ENCODE data around the gene TJAP1.

The TJAP1 gene

GRCh38 chr6:43521836-43522235, 44.5 kb downstream of the TJAP1 start:
- Histone ChIP-seq H2BK120ac (ENCODE audit: insufficient read depth, low read length, poor library complexity) (no peak overlapping the region), H3K4me2 (ENCODE audit: low read length) (no peak overlapping the region), H3K79me1 (ENCODE audit: low read length) (peaks cover 3% of the 10 kb centered on the region), H4K8ac (ENCODE audit: low read depth, low read length) (no peak overlapping the region), H3K4ac (ENCODE audit: low read depth, low read length) (no peak overlapping the region), H3K14ac (ENCODE audit: low read length) (no peak overlapping the region), H3K18ac (ENCODE audit: low read length) (no peak overlapping the region), H3K23ac (ENCODE audit: low read length) (no peak overlapping the region), H3K4me1 (ENCODE audit: control insufficient read depth in 1 of 2, insufficient read depth in 2 of 2, low read length in 2 of 2) (peaks cover 7 to 11% of the 10 kb centered on the region in 2 experiments), H3K27ac (ENCODE audit: low read depth, low read length) (no peak overlapping the region), H3K79me2 (ENCODE audit: control insufficient read depth, insufficient read depth, low read length, poor library complexity) (peaks cover 6% of the 10 kb centered on the region), H2BK12ac (ENCODE audit: low read length) (no peak overlapping the region), H2BK5ac (ENCODE audit: low read depth, low read length, poor library complexity) (no peak overlapping the region), H2AK5ac (ENCODE audit: low read length) (no peak overlapping the region), H3K4me3 (ENCODE audit: low read depth, low read length) (no peak overlapping the region), H3K9me3 (ENCODE audit: insufficient read depth, low read depth, low read length) (no peaks in the 10 kb centered on the region), H3K27me3 (ENCODE audit: insufficient read depth, low read length) (no peaks in the 10 kb centered on the region), H3K9ac (ENCODE audit: low read length) (no peak overlapping the region), H4K91ac (ENCODE audit: low read depth, low read length) (no peak overlapping the region), H3K36me3 (ENCODE audit: control insufficient read depth in 1 of 2, insufficient read depth in 2 of 2, low read length in 2 of 2) (peaks cover 46 to 67% of the 10 kb centered on the region in 2 experiments), H4K12ac (ENCODE audit: low read depth, low read length) (no peak overlapping the region), H2AFZ (ENCODE audit: insufficient read depth, low read length, poor library complexity) (no peak overlapping the region)
- no peak for DNase-seq
- no CpG with 5 or more reads among the region's 2 CpGs for WGBS (ENCODE audit: extremely low coverage, insufficient coverage, insufficient read length)

- H4K12ac ChIP-seq (ENCODE audit: low read depth, low read length), result no peak overlapping the region
- H3K4ac ChIP-seq (ENCODE audit: low read depth, low read length), result no peak overlapping the region
- H3K27me3 ChIP-seq (ENCODE audit: insufficient read depth, low read length), result no peaks in the 10 kb centered on the region
- no peak overlapping the region for H2BK120ac ChIP-seq (ENCODE audit: insufficient read depth, low read length, poor library complexity)
- DNase-seq, result no peak
- H3K4me3 ChIP-seq (ENCODE audit: low read depth, low read length), result no peak overlapping the region
- H3K9ac ChIP-seq (ENCODE audit: low read length), result no peak overlapping the region
- no peaks in the 10 kb centered on the region for H3K9me3 ChIP-seq (ENCODE audit: insufficient read depth, low read depth, low read length)
- no peak overlapping the region for H2AFZ ChIP-seq (ENCODE audit: insufficient read depth, low read length, poor library complexity)
- H3K23ac ChIP-seq (ENCODE audit: low read length), result no peak overlapping the region
- no CpG with 5 or more reads among the region's 8 CpGs for WGBS (ENCODE audit: extremely low coverage, insufficient coverage, insufficient read length)
- H3K79me1 ChIP-seq (ENCODE audit: low read length), result no peaks in the 10 kb centered on the region
- H2BK12ac ChIP-seq (ENCODE audit: low read length), result no peak overlapping the region
- H3K4me2 ChIP-seq (ENCODE audit: low read length), result no peak overlapping the region
- peaks cover 7 to 11% of the 10 kb centered on the region in 2 experiments for H3K4me1 ChIP-seq (ENCODE audit: control insufficient read depth in 1 of 2, insufficient read depth in 2 of 2, low read length in 2 of 2)
- peaks cover 52 to 73% of the 10 kb centered on the region in 2 experiments for H3K36me3 ChIP-seq (ENCODE audit: control insufficient read depth in 1 of 2, insufficient read depth in 2 of 2, low read length in 2 of 2)
- H3K18ac ChIP-seq (ENCODE audit: low read length), result no peak overlapping the region
- H3K14ac ChIP-seq (ENCODE audit: low read length), result no peak overlapping the region
- H2BK5ac ChIP-seq (ENCODE audit: low read depth, low read length, poor library complexity), result no peak overlapping the region
- no peak overlapping the region for H2AK5ac ChIP-seq (ENCODE audit: low read length)
- H4K91ac ChIP-seq (ENCODE audit: low read depth, low read length), result no peak overlapping the region
- no peaks in the 10 kb centered on the region for H3K79me2 ChIP-seq (ENCODE audit: control insufficient read depth, insufficient read depth, low read length, poor library complexity)
- H4K8ac ChIP-seq (ENCODE audit: low read depth, low read length), result no peak overlapping the region
- no peak overlapping the region for H3K27ac ChIP-seq (ENCODE audit: low read depth, low read length)
Observed at GRCh38 chr6:43522547-43523261, 45.3 kb downstream of the TJAP1 start.

- Histone ChIP-seq H3K36me3 (ENCODE audit: control insufficient read depth in 1 of 2, insufficient read depth in 2 of 2, low read length in 2 of 2) (peaks cover 54 to 77% of the 10 kb centered on the region in 2 experiments), H2BK120ac (ENCODE audit: insufficient read depth, low read length, poor library complexity) (no peak overlapping the region), H3K79me2 (ENCODE audit: control insufficient read depth, insufficient read depth, low read length, poor library complexity) (no peaks in the 10 kb centered on the region), H2AK5ac (ENCODE audit: low read length) (no peak overlapping the region), H3K18ac (ENCODE audit: low read length) (no peak overlapping the region), H2BK5ac (ENCODE audit: low read depth, low read length, poor library complexity) (no peak overlapping the region), H4K91ac (ENCODE audit: low read depth, low read length) (no peak overlapping the region), H3K27me3 (ENCODE audit: insufficient read depth, low read length) (no peaks in the 10 kb centered on the region), H3K79me1 (ENCODE audit: low read length) (no peaks in the 10 kb centered on the region), H4K8ac (ENCODE audit: low read depth, low read length) (no peak overlapping the region), H3K27ac (ENCODE audit: low read depth, low read length) (no peak overlapping the region), H3K4me3 (ENCODE audit: low read depth, low read length) (no peak overlapping the region), H4K12ac (ENCODE audit: low read depth, low read length) (no peak overlapping the region), H2AFZ (ENCODE audit: insufficient read depth, low read length, poor library complexity) (no peak overlapping the region), H3K9ac (ENCODE audit: low read length) (no peak overlapping the region), H3K4me1 (ENCODE audit: control insufficient read depth in 1 of 2, insufficient read depth in 2 of 2, low read length in 2 of 2) (peaks cover 4 to 7% of the 10 kb centered on the region in 2 experiments), H3K4ac (ENCODE audit: low read depth, low read length) (no peak overlapping the region), H3K23ac (ENCODE audit: low read length) (no peak overlapping the region), H3K14ac (ENCODE audit: low read length) (no peak overlapping the region), H2BK12ac (ENCODE audit: low read length) (no peak overlapping the region), H3K4me2 (ENCODE audit: low read length) (no peak overlapping the region), H3K9me3 (ENCODE audit: insufficient read depth, low read depth, low read length) (no peaks in the 10 kb centered on the region)
- no CpG with 5 or more reads among the region's 3 CpGs for WGBS (ENCODE audit: extremely low coverage, insufficient coverage, insufficient read length)
- DNase-seq, result no peak
Observed at GRCh38 chr6:43523284-43523683, 45.9 kb downstream of the TJAP1 start.

GRCh38 chr6:43524483-43524961, 47.2 kb downstream of the TJAP1 start:
- Histone ChIP-seq H3K36me3 (ENCODE audit: control insufficient read depth in 1 of 2, insufficient read depth in 2 of 2, low read length in 2 of 2) (peaks cover 52 to 80% of the 10 kb centered on the region in 2 experiments), H3K23ac (ENCODE audit: low read length) (no peak overlapping the region), H3K9ac (ENCODE audit: low read length) (no peak overlapping the region), H3K27me3 (ENCODE audit: insufficient read depth, low read length) (no peaks in the 10 kb centered on the region), H4K12ac (ENCODE audit: low read depth, low read length) (no peak overlapping the region), H3K79me2 (ENCODE audit: control insufficient read depth, insufficient read depth, low read length, poor library complexity) (no peaks in the 10 kb centered on the region), H3K4ac (ENCODE audit: low read depth, low read length) (no peak overlapping the region), H2BK120ac (ENCODE audit: insufficient read depth, low read length, poor library complexity) (no peak overlapping the region), H2AK5ac (ENCODE audit: low read length) (no peak overlapping the region), H4K8ac (ENCODE audit: low read depth, low read length) (no peak overlapping the region), H2AFZ (ENCODE audit: insufficient read depth, low read length, poor library complexity) (no peak overlapping the region), H2BK5ac (ENCODE audit: low read depth, low read length, poor library complexity) (no peak overlapping the region), H3K4me2 (ENCODE audit: low read length) (no peak overlapping the region), H3K27ac (ENCODE audit: low read depth, low read length) (no peak overlapping the region), H3K14ac (ENCODE audit: low read length) (no peak overlapping the region), H3K4me3 (ENCODE audit: low read depth, low read length) (no peak overlapping the region), H4K91ac (ENCODE audit: low read depth, low read length) (no peak overlapping the region), H3K9me3 (ENCODE audit: insufficient read depth, low read depth, low read length) (no peaks in the 10 kb centered on the region), H3K79me1 (ENCODE audit: low read length) (no peaks in the 10 kb centered on the region), H3K4me1 (ENCODE audit: control insufficient read depth in 1 of 2, insufficient read depth in 2 of 2, low read length in 2 of 2) (peaks cover 4 to 11% of the 10 kb centered on the region in 2 experiments), H3K18ac (ENCODE audit: low read length) (no peak overlapping the region), H2BK12ac (ENCODE audit: low read length) (no peak overlapping the region)
- no CpG with 5 or more reads among the region's 10 CpGs for WGBS (ENCODE audit: extremely low coverage, insufficient coverage, insufficient read length)
- peak; percentile 49 to 76 for DNase-seq

All from trophoblast cell (in vitro differentiated cells and primary cell).